H1 (cell line): ENCODE data around the gene CCDC195. TPM values are rescaled to one million over a fixed set of nuclear protein-coding genes. Genes with fewer than 3 reads are reported as not detected.

Source experiments
- EP300 ChIP-seq, 2 experiments: IDR thresholded peaks; 1 replicate in 1 of 2; 2 replicates in 1 of 2; pipeline ENCODE4 v1.6.1; 2011 to 2012; ENCODE audit warnings: low read depth in 2 of 2, low read length in 2 of 2, mild to moderate bottlenecking in 2 of 2, borderline replicate concordance in 1 of 2, inconsistent platforms in 1 of 2, moderate library complexity in 1 of 2
- JUND ChIP-seq: IDR thresholded peaks from 2 replicates; pipeline ENCODE4 v1.6.1; 2011; ENCODE audit warnings: mild to moderate bottlenecking, improper control_type of control experiment, low read length
- PHF8 ChIP-seq: fragments of 200-600 bp; sonication (generic); conservative IDR thresholded peaks from 2 replicates; pipeline ENCODE4 v1.7.1; 2012; ENCODE audit warnings: low read depth, mild to moderate bottlenecking, inconsistent platforms, low read length, moderate library complexity
- RNF2 ChIP-seq: fragments of 200-900, 300-1000 bp; sonication (generic); IDR thresholded peaks from 2 replicates; pipeline ENCODE4 v1.7.1; 2016; ENCODE audit warnings: borderline replicate concordance, low read depth, mild to moderate bottlenecking, antibody characterized with exemption, low read length; ENCODE audit not compliant: poor library complexity, severe bottlenecking; ENCODE audit errors: missing control alignments
- TCF12 ChIP-seq: IDR thresholded peaks from 2 replicates; pipeline ENCODE4 v1.6.1; 2011; ENCODE audit warnings: low read depth, mild to moderate bottlenecking, low read length
- polyA plus RNA-seq, 7 experiments: library from polyadenylated mRNA; depleted of rRNA in 3 of 7; stranded (reverse) in 5 of 7; unstranded in 2 of 7; fragments of >200 nt in 5 of 7; fragments of 200-250 nt in 2 of 7; gene quantifications; 1 replicate in 5 of 7; 2 replicates in 1 of 7; 4 replicates in 1 of 7; pipeline versions ENCODE4 v1.2.1 to v1.2.3, GENCODE V29; 2011 to 2013; ENCODE audit warnings: missing spikeins in 2 of 7, mixed read lengths in 2 of 7
- total RNA-seq: library from RNA; stranded (reverse); fragmentation: NEBNext Ultra II Directional; extraction: Animal tissue kit (Norgen Biotek cat#: 25700); gene quantifications from 2 replicates; pipeline ENCODE4 v1.2.1, GENCODE V29; 2021
- TF ChIP-seq, protein P1 (sequence below): fragments of 300-600 bp; sonication (generic); IDR thresholded peaks from 2 replicates; pipeline ENCODE4 v1.7.1; 2012; ENCODE audit warnings: low read length, moderate library complexity, mild to moderate bottlenecking, inconsistent platforms; ENCODE audit not compliant: insufficient replicate concordance

The CCDC195 gene
- total and polyA plus RNA-seq, 2 of the 8 experiments (the other 6 are each of a cell fraction or from before 2014, with no cell fraction given) = not detected

DNA sequence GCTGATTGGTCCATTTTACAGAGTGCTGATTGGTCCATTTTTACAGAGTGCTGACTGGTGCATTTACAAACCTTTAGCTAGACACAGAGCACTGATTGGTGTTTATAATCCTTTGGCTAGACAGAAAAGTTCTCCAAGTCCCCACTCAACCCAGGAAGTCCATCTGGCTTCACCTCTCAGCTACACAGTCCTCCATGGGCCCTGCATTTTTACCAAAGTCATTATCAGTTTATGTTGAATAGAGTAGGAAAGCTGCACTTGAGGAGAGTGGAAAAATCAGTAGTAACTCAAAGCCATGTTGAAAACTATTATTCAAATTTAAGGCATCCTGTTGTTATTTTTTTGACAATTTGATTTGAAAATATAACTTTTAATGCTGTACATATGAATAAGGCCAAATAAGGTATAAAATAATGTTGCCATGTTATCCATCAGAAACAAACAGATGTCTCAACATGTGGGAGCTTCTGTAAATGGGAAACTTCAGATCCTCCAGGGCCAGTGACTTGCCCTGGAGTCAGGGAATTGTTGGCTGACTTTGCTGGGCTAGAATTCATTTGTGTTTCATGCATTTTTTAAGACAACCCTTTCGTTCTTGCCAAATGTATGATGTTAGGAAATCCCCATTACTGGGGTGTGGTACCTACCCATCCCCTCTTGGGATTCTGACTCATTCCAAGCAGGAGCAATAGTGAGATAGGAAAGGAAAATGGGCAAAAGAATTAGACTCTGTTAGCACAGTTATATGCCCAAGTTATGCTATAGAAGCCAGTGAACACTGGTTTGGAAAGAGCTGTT is 37.8 kb upstream of the CCDC195 start (continued):
- TF ChIP-seq, protein P1, sequence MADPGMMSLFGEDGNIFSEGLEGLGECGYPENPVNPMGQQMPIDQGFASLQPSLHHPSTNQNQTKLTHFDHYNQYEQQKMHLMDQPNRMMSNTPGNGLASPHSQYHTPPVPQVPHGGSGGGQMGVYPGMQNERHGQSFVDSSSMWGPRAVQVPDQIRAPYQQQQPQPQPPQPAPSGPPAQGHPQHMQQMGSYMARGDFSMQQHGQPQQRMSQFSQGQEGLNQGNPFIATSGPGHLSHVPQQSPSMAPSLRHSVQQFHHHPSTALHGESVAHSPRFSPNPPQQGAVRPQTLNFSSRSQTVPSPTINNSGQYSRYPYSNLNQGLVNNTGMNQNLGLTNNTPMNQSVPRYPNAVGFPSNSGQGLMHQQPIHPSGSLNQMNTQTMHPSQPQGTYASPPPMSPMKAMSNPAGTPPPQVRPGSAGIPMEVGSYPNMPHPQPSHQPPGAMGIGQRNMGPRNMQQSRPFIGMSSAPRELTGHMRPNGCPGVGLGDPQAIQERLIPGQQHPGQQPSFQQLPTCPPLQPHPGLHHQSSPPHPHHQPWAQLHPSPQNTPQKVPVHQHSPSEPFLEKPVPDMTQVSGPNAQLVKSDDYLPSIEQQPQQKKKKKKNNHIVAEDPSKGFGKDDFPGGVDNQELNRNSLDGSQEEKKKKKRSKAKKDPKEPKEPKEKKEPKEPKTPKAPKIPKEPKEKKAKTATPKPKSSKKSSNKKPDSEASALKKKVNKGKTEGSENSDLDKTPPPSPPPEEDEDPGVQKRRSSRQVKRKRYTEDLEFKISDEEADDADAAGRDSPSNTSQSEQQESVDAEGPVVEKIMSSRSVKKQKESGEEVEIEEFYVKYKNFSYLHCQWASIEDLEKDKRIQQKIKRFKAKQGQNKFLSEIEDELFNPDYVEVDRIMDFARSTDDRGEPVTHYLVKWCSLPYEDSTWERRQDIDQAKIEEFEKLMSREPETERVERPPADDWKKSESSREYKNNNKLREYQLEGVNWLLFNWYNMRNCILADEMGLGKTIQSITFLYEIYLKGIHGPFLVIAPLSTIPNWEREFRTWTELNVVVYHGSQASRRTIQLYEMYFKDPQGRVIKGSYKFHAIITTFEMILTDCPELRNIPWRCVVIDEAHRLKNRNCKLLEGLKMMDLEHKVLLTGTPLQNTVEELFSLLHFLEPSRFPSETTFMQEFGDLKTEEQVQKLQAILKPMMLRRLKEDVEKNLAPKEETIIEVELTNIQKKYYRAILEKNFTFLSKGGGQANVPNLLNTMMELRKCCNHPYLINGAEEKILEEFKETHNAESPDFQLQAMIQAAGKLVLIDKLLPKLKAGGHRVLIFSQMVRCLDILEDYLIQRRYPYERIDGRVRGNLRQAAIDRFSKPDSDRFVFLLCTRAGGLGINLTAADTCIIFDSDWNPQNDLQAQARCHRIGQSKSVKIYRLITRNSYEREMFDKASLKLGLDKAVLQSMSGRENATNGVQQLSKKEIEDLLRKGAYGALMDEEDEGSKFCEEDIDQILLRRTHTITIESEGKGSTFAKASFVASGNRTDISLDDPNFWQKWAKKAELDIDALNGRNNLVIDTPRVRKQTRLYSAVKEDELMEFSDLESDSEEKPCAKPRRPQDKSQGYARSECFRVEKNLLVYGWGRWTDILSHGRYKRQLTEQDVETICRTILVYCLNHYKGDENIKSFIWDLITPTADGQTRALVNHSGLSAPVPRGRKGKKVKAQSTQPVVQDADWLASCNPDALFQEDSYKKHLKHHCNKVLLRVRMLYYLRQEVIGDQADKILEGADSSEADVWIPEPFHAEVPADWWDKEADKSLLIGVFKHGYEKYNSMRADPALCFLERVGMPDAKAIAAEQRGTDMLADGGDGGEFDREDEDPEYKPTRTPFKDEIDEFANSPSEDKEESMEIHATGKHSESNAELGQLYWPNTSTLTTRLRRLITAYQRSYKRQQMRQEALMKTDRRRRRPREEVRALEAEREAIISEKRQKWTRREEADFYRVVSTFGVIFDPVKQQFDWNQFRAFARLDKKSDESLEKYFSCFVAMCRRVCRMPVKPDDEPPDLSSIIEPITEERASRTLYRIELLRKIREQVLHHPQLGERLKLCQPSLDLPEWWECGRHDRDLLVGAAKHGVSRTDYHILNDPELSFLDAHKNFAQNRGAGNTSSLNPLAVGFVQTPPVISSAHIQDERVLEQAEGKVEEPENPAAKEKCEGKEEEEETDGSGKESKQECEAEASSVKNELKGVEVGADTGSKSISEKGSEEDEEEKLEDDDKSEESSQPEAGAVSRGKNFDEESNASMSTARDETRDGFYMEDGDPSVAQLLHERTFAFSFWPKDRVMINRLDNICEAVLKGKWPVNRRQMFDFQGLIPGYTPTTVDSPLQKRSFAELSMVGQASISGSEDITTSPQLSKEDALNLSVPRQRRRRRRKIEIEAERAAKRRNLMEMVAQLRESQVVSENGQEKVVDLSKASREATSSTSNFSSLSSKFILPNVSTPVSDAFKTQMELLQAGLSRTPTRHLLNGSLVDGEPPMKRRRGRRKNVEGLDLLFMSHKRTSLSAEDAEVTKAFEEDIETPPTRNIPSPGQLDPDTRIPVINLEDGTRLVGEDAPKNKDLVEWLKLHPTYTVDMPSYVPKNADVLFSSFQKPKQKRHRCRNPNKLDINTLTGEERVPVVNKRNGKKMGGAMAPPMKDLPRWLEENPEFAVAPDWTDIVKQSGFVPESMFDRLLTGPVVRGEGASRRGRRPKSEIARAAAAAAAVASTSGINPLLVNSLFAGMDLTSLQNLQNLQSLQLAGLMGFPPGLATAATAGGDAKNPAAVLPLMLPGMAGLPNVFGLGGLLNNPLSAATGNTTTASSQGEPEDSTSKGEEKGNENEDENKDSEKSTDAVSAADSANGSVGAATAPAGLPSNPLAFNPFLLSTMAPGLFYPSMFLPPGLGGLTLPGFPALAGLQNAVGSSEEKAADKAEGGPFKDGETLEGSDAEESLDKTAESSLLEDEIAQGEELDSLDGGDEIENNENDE = no peak
- TF ChIP-seq EP300 (IDR thresholded peaks at IDR 0.05; ENCODE audit: borderline replicate concordance in 1 of 2, low read depth in 2 of 2, low read length in 2 of 2) = no peak
- no peak for TF ChIP-seq TCF12
- TF ChIP-seq JUND = no peak
- no peak for TF ChIP-seq RNF2
- TF ChIP-seq PHF8 = no peak
